ENCODE measurements around the gene XNDC1N. TPM values are rescaled to one million over a fixed set of nuclear protein-coding genes. Genes with fewer than 3 reads are reported as not detected.

The XNDC1N gene
- total RNA-seq, 8 experiments from 2014 or later = 4.6 to 11.5 (median 7.1) TPM

Other genes starting within 250 kb of the XNDC1N start
- not detected for gene DEFB108B, start 95.4 kb downstream of the XNDC1N start, total RNA-seq
- not detected for gene DEFB131B, start 50.1 kb downstream of the XNDC1N start, total RNA-seq
- 10 to 100 TPM; 20.6 to 36.4 (median 31.9) TPM for gene RNF121, start 452 bp upstream of the XNDC1N start, total RNA-seq
- gene IL18BP, start 70.3 kb upstream of the XNDC1N start, total RNA-seq = 1 to 10 TPM; 3.2 to 7.5 (median 4.7) TPM
- gene NUMA1, start 151.9 kb upstream of the XNDC1N start, total RNA-seq = 100 to 1,000 TPM in 3 of 8 experiments, 10 to 100 TPM in 5; 76.0 to 217 (median 95.6) TPM
- gene LRRC51, start 152.3 kb upstream of the XNDC1N start, total RNA-seq = 10 to 100 TPM in 6 of 8 experiments, 1 to 10 TPM in 2; 3.6 to 39.0 (median 12.6) TPM
- 100 to 1,000 TPM in 1 of 8 experiments, 10 to 100 TPM in 7; 49.3 to 120 (median 67.8) TPM for gene LAMTOR1, start 174.7 kb upstream of the XNDC1N start, total RNA-seq
- not detected for gene TOMT, start 177.3 kb upstream of the XNDC1N start, total RNA-seq
- gene ANAPC15, start 184.1 kb upstream of the XNDC1N start, total RNA-seq = 10 to 100 TPM; 25.2 to 95.2 (median 38.8) TPM
- gene FOLR3, start 207.1 kb upstream of the XNDC1N start, total RNA-seq = 10 to 100 TPM in 1 of 8 experiments, 1 to 10 TPM in 1, under 1 TPM in 1, not detected in 5; 0.40 to 27.3 (median 2.0) TPM

Measured in motor neuron (in vitro differentiated cells).